A673 (cell line): ENCODE data around the gene RAB13. TPM values are rescaled to one million over a fixed set of nuclear protein-coding genes. Genes with fewer than 3 reads are reported as not detected.

ENCODE experiments used
- BruUV-seq: library from RNA; stranded (reverse); fragments of 400-500 nt; replicated peaks from 2 replicates; lab custom pipeline; 2021; lab: Mats Ljungman, UMichigan
- CTCF ChIA-PET: fragments of 300-600 bp; sonication (Branson Sonifier 250); formaldehyde crosslinking; loops from one replicate; lab custom pipeline; 2022; ENCODE audit warnings: antibody characterized with exemption; lab: Charles Lee
- POLR2A ChIA-PET: fragments of 300-600 bp; sonication (Branson Sonifier 250); formaldehyde crosslinking; loops from one replicate; lab custom pipeline; 2022; ENCODE audit warnings: antibody characterized with exemption; ENCODE audit not compliant: low non-redundant PET; lab: Charles Lee
- DNase-seq: peaks from one replicate; pipeline ENCODE4 v3.0.0-alpha.2; 2015; ENCODE audit warnings: low spot score
- H3K27ac ChIP-seq: fragments of 200-600 bp; sonication (generic); 2 replicates; pipeline ENCODE4 v1.5.1; 2016; ENCODE audit warnings: mixed run types, low read depth, mild to moderate bottlenecking, mixed read lengths, antibody characterized with exemption, low read length; ENCODE audit not compliant: poor library complexity, severe bottlenecking
- H3K27me3 ChIP-seq: fragments of 200-600 bp; sonication (generic); replicated peaks from 2 replicates; pipeline ENCODE4 v1.6.1; 2017; ENCODE audit warnings: mixed run types, low read depth, mild to moderate bottlenecking, mixed read lengths, antibody characterized with exemption, low read length; ENCODE audit not compliant: insufficient read depth, poor library complexity
- H3K36me3 ChIP-seq: fragments of 200-600 bp; sonication (generic); 2 replicates; pipeline ENCODE4 v1.6.1; 2016; ENCODE audit warnings: mixed run types, mild to moderate bottlenecking, mixed read lengths, antibody characterized with exemption, low read length; ENCODE audit not compliant: insufficient read depth, poor library complexity, severe bottlenecking
- H3K4me1 ChIP-seq: fragments of 200-600 bp; sonication (generic); 2 replicates; pipeline ENCODE4 v1.6.1; 2017; ENCODE audit warnings: mixed run types, mild to moderate bottlenecking, mixed read lengths, antibody characterized with exemption, low read length; ENCODE audit not compliant: insufficient read depth, poor library complexity, severe bottlenecking
- H3K4me3 ChIP-seq: fragments of 200-600 bp; sonication (generic); 2 replicates; pipeline ENCODE4 v1.5.1; 2016; ENCODE audit warnings: low read depth, mixed run types, mild to moderate bottlenecking, mixed read lengths, low read length; ENCODE audit not compliant: poor library complexity, severe bottlenecking
- H3K9me3 ChIP-seq: fragments of 200-600 bp; sonication (generic); 2 replicates; pipeline ENCODE4 v1.6.1; 2016; ENCODE audit warnings: mixed run types, low read depth, mild to moderate bottlenecking, mixed read lengths, antibody characterized with exemption, low read length; ENCODE audit not compliant: poor library complexity, severe bottlenecking
- CTCF ChIP-seq: fragments of 300-800, 200-600 bp; sonication (generic); conservative IDR thresholded peaks from 2 replicates; pipeline ENCODE4 v1.5.1; 2017; ENCODE audit warnings: low read depth, mild to moderate bottlenecking, antibody characterized with exemption, low read length, moderate library complexity, mixed read lengths
- EZH2 ChIP-seq: fragments of 200-600 bp; sonication (generic); IDR thresholded peaks from 2 replicates; pipeline ENCODE4 v1.6.1; 2017; ENCODE audit warnings: borderline replicate concordance, low read depth, mild to moderate bottlenecking, mixed read lengths, antibody characterized with exemption, low read length; ENCODE audit not compliant: poor library complexity, severe bottlenecking
- intact Hi-C: fragments of 100-400 bp; cut with micrococcal nuclease; formaldehyde crosslinking; loops from one replicate; pipeline ENCODE4 v1.10.0; 2022; ENCODE audit not compliant: unreplicated experiment
- total RNA-seq: library from RNA; stranded (reverse); gene quantifications from 2 replicates; pipeline ENCODE4 v1.2.3, GENCODE V29; 2021

RAB13 gene
- total RNA-seq, 1 experiment from 2014 or later = 206 TPM

GRCh38 chr1:153968972-153969371 is 17.2 kb downstream of the RAB13 start:
- TF ChIP-seq EZH2 (no peak), CTCF (no peak)
- H3K4me3 ChIP-seq = peak overlapping the region; percentile 55
- H3K36me3 ChIP-seq = peaks cover 6% of the 10 kb centered on the region
- no peaks in the 10 kb centered on the region for H3K9me3 ChIP-seq
- intact Hi-C loops = no loop called here
- CTCF ChIA-PET = no interaction called here
- peaks cover 11% of the 10 kb centered on the region for H3K4me1 ChIP-seq
- POLR2A ChIA-PET = no interaction called here
- BruUV-seq = no TSS peak
- no peaks in the 10 kb centered on the region for H3K27me3 ChIP-seq
- DNase-seq = no peak
- peak overlapping the region; percentile 77 for H3K27ac ChIP-seq

- TF ChIP-seq EZH2 (no peak), CTCF (no peak)
- Histone ChIP-seq H3K27ac (peak overlapping the region; percentile 77), H3K4me1 (peaks cover 11% of the 10 kb centered on the region), H3K36me3 (peaks cover under 1% of the 10 kb centered on the region), H3K4me3 (peak overlapping the region; percentile 55), H3K9me3 (no peaks in the 10 kb centered on the region), H3K27me3 (no peaks in the 10 kb centered on the region)
- intact Hi-C loops = no loop called here
- CTCF ChIA-PET = no interaction called here
- no TSS peak for BruUV-seq
- POLR2A ChIA-PET = no interaction called here
- DNase-seq = no peak
These were observed 17.7 kb downstream of the RAB13 start for GRCh38 chr1:153968408-153968807.

- no peak for TF ChIP-seq EZH2
- TF ChIP-seq CTCF = no peak
- peak overlapping the region; percentile 55 for H3K4me3 ChIP-seq
- no peaks in the 10 kb centered on the region for H3K36me3 ChIP-seq
- DNase-seq = no peak
- H3K9me3 ChIP-seq = no peaks in the 10 kb centered on the region
- no TSS peak for BruUV-seq
- ChIA-PET CTCF (interaction anchor here (0.5 to 1.0 kb wide), 3 partner anchors 10 to 147 kb away, joined by 3 read pairs; partner anchors contain the start of gene JTB), POLR2A (interaction anchor here (0.7 kb wide), 1 partner anchor 17 kb away, joined by 3 read pairs; no protein-coding TSS in a partner anchor)
- intact Hi-C loops = no loop called here
- peaks cover 11% of the 10 kb centered on the region for H3K4me1 ChIP-seq
- peak overlapping the region; percentile 77 for H3K27ac ChIP-seq
- H3K27me3 ChIP-seq = no peaks in the 10 kb centered on the region
These were observed 18.2 kb downstream of the RAB13 start for GRCh38 chr1:153968000-153968363.
